SK-N-SH (cell line): ENCODE results near the gene AHCYL2. TPM values are rescaled to one million over a fixed set of nuclear protein-coding genes. Genes with fewer than 3 reads are reported as not detected.

Experiments used
- CTCF ChIA-PET: fragments of 300-600, 350-600 bp; formaldehyde crosslinking; extraction: SDS; loops from one replicate; lab custom pipeline; 2021; lab: Yijun Ruan, JAX
- POLR2A ChIA-PET: fragments of 350-600 bp; sonication (Branson Sonifier 250); formaldehyde crosslinking; extraction: SDS; loops from one replicate; lab custom pipeline; 2020; ENCODE audit warnings: antibody characterized with exemption, inconsistent platforms; lab: Yijun Ruan, JAX
- DNase-seq: peaks from one replicate; pipeline ENCODE4 v3.0.0; 2012
- H2AFZ ChIP-seq: fragments of 200-600 bp; sonication (generic); 2 replicates; pipeline ENCODE4 v1.8.1; 2016; ENCODE audit warnings: antibody characterized with exemption, mild to moderate bottlenecking, low read depth
- H3F3A ChIP-seq: fragments of 200-600 bp; sonication (generic); replicated peaks from 2 replicates; pipeline ENCODE3; 2016; ENCODE audit warnings: antibody characterized with exemption, mild to moderate bottlenecking; ENCODE audit not compliant: insufficient read depth
- H3K27ac ChIP-seq, 2 experiments: fragments of 200-500 bp in 1 of 2; fragments of 200-600 bp in 1 of 2; sonication (Bioruptor generic) in 1 of 2; sonication (generic), shearing (Covaris generic) in 1 of 2; 2 replicates each; pipeline versions ENCODE4 v1.5.1 to v1.6.1; 2014 to 2016; ENCODE audit warnings: low read depth in 2 of 2, inconsistent platforms in 1 of 2, low read length in 1 of 2, mild to moderate bottlenecking in 1 of 2, mixed read lengths in 1 of 2
- H3K27me3 ChIP-seq: fragments of 200-600 bp; sonication (generic), shearing (Covaris generic); 2 replicates; pipeline ENCODE4 v1.6.1; 2016; ENCODE audit warnings: mixed run types; ENCODE audit not compliant: insufficient read depth
- H3K36me3 ChIP-seq, 2 experiments: fragments of 200-500 bp in 1 of 2; fragments of 200-600 bp in 1 of 2; sonication (Bioruptor generic) in 1 of 2; sonication (generic) in 1 of 2; replicated peaks in 1 of 2; 2 replicates each; pipeline versions ENCODE3 to v1.5.1; 2014 to 2016; ENCODE audit warnings: low read length in 1 of 2, mild to moderate bottlenecking in 1 of 2; ENCODE audit not compliant: insufficient read depth in 2 of 2, control insufficient read depth in 1 of 2
- H3K4me1 ChIP-seq, 2 experiments: fragments of 200-500 bp in 1 of 2; fragments of 200-600 bp in 1 of 2; sonication (Bioruptor generic) in 1 of 2; sonication (generic), shearing (Covaris generic) in 1 of 2; 2 replicates each; pipeline versions ENCODE4 v1.5.1 to v1.6.1; 2014 to 2016; ENCODE audit warnings: low read depth in 1 of 2, low read length in 1 of 2, mixed run types in 1 of 2; ENCODE audit not compliant: insufficient read depth in 2 of 2, control insufficient read depth in 1 of 2
- H3K4me2 ChIP-seq: fragments of 200-600 bp; sonication (generic), shearing (Covaris generic); 2 replicates; pipeline ENCODE4 v1.6.1; 2017; ENCODE audit warnings: mixed run types
- H3K4me3 ChIP-seq, 2 experiments: fragments of 200-500 bp in 1 of 2; fragments of 200-600 bp in 1 of 2; sonication (Bioruptor generic) in 1 of 2; sonication (generic), shearing (Covaris generic) in 1 of 2; 2 replicates each; pipeline versions ENCODE4 v1.5.1 to v1.8.1; 2014 to 2016; ENCODE audit warnings: low read depth in 2 of 2, inconsistent platforms in 1 of 2, low read length in 1 of 2, mild to moderate bottlenecking in 1 of 2, mixed read lengths in 1 of 2, moderate library complexity in 1 of 2
- H3K79me2 ChIP-seq: fragments of 200-600 bp; sonication (generic); 2 replicates; pipeline ENCODE4 v1.8.1; 2017; ENCODE audit warnings: mild to moderate bottlenecking; ENCODE audit not compliant: insufficient read depth
- H3K9ac ChIP-seq: fragments of 200-600 bp; sonication (generic); 2 replicates; pipeline ENCODE4 v1.6.1; 2017; ENCODE audit warnings: mixed run types
- H3K9me2 ChIP-seq: fragments of 200-600 bp; sonication (generic); 2 replicates; pipeline ENCODE4 v1.6.1; 2017; ENCODE audit warnings: mixed run types
- H3K9me3 ChIP-seq: fragments of 200-600 bp; sonication (generic); 2 replicates; pipeline ENCODE4 v1.6.1; 2017; ENCODE audit warnings: mixed run types, mild to moderate bottlenecking, moderate library complexity
- H4K20me1 ChIP-seq: fragments of 200-600 bp; sonication (generic); 2 replicates; pipeline ENCODE4 v1.6.1; 2017; ENCODE audit warnings: mild to moderate bottlenecking, mixed run types; ENCODE audit not compliant: insufficient read depth
- CHD2 ChIP-seq: fragments of 150-350 bp; IDR thresholded peaks from 2 replicates; pipeline ENCODE4 v1.6.1; 2018; ENCODE audit warnings: low read length; ENCODE audit not compliant: partially characterized antibody
- FOSL2 ChIP-seq: IDR thresholded peaks from 2 replicates; pipeline ENCODE4 v1.4.0; 2012; ENCODE audit warnings: low read depth, mild to moderate bottlenecking, moderate library complexity, borderline replicate concordance
- FOXJ3 ChIP-seq: sonication (generic); formaldehyde crosslinking; IDR thresholded peaks from 2 replicates; pipeline ENCODE4 v1.5.1; 2020; ENCODE audit warnings: mild to moderate bottlenecking, missing genetic modification reagents
- GABPA ChIP-seq: IDR thresholded peaks from 2 replicates; pipeline ENCODE4 v1.4.0; 2012; ENCODE audit warnings: low read depth, mild to moderate bottlenecking
- GATA2 ChIP-seq: sonication (generic); formaldehyde crosslinking; IDR thresholded peaks from 2 replicates; pipeline ENCODE4 v1.5.0; 2020; ENCODE audit warnings: mild to moderate bottlenecking, missing genetic modification reagents
- JUND ChIP-seq: IDR thresholded peaks from 2 replicates; pipeline ENCODE4 v1.4.0; 2012
- MEF2A ChIP-seq: IDR thresholded peaks from 2 replicates; pipeline ENCODE4 v1.4.0; 2012; ENCODE audit warnings: low read depth, borderline replicate concordance
- NRF1 ChIP-seq: IDR thresholded peaks from 2 replicates; pipeline ENCODE4 v1.6.1; 2012; ENCODE audit warnings: low read depth, mild to moderate bottlenecking, low read length
- POLR2AphosphoS5 ChIP-seq: IDR thresholded peaks from 2 replicates; pipeline ENCODE4 v1.6.1; 2012; ENCODE audit warnings: low read depth, low read length
- RAD21 ChIP-seq: IDR thresholded peaks from 2 replicates; pipeline ENCODE4 v1.6.1; 2012; ENCODE audit warnings: mild to moderate bottlenecking, low read length
- RCOR1 ChIP-seq: fragments of 150-350 bp; IDR thresholded peaks from 2 replicates; pipeline ENCODE4 v1.6.1; 2017; ENCODE audit warnings: antibody characterized with exemption, low read length
- SIN3A ChIP-seq: IDR thresholded peaks from 2 replicates; pipeline ENCODE4 v1.6.1; 2012; ENCODE audit warnings: low read depth, mild to moderate bottlenecking, low read length, moderate library complexity, borderline replicate concordance
- TAF1 ChIP-seq: IDR thresholded peaks from 2 replicates; pipeline ENCODE4 v1.6.1; 2012; ENCODE audit warnings: low read depth, mild to moderate bottlenecking, low read length, moderate library complexity, borderline replicate concordance
- TEAD4 ChIP-seq: IDR thresholded peaks from 2 replicates; pipeline ENCODE4 v1.4.0; 2012; ENCODE audit warnings: mild to moderate bottlenecking, borderline replicate concordance; ENCODE audit not compliant: insufficient read depth
- YY1 ChIP-seq: IDR thresholded peaks from 2 replicates; pipeline ENCODE4 v1.4.0; 2012; ENCODE audit warnings: low read depth, mild to moderate bottlenecking
- WGBS: methylation state at CpG from one replicate; pipeline ENCODE4 v1.1.6; 2017; ENCODE audit warnings: low lambda C conversion rate; 5-methylcytosine and 5-hydroxymethylcytosine counted together
- polyA plus RNA-seq, 3 experiments: library from polyadenylated mRNA; depleted of rRNA; stranded (reverse); fragments of >200 nt; gene quantifications; 2 replicates each; pipeline ENCODE4 v1.2.3, GENCODE V29; 2012
- TF ChIP-seq, protein P1 (sequence below): IDR thresholded peaks from 2 replicates; pipeline ENCODE4 v1.4.0; 2012; ENCODE audit warnings: low read depth, borderline replicate concordance
- TF ChIP-seq, protein P2 (sequence below): IDR thresholded peaks from 2 replicates; pipeline ENCODE4 v1.6.1; 2012; ENCODE audit warnings: mild to moderate bottlenecking, low read depth, low read length, moderate library complexity
- TF ChIP-seq, protein P3 (sequence below): fragments of 200-600 bp; sonication (generic); IDR thresholded peaks from 2 replicates; pipeline ENCODE4 v1.6.1; 2017; ENCODE audit warnings: antibody characterized with exemption, mild to moderate bottlenecking, moderate library complexity
- TF ChIP-seq, protein P4 (sequence below): IDR thresholded peaks from 2 replicates; pipeline ENCODE4 v1.4.0; 2012; ENCODE audit warnings: low read depth, borderline replicate concordance
- TF ChIP-seq, protein P5 (sequence below): fragments of 150-350 bp; IDR thresholded peaks from 2 replicates; pipeline ENCODE4 v1.6.1; 2017; ENCODE audit warnings: antibody characterized with exemption, low read length, low read depth, borderline replicate concordance

Gene AHCYL2
- polyA plus RNA-seq, 1 of the 3 experiments (the other 2 are of a cell fraction) = 20.4 TPM

DNA sequence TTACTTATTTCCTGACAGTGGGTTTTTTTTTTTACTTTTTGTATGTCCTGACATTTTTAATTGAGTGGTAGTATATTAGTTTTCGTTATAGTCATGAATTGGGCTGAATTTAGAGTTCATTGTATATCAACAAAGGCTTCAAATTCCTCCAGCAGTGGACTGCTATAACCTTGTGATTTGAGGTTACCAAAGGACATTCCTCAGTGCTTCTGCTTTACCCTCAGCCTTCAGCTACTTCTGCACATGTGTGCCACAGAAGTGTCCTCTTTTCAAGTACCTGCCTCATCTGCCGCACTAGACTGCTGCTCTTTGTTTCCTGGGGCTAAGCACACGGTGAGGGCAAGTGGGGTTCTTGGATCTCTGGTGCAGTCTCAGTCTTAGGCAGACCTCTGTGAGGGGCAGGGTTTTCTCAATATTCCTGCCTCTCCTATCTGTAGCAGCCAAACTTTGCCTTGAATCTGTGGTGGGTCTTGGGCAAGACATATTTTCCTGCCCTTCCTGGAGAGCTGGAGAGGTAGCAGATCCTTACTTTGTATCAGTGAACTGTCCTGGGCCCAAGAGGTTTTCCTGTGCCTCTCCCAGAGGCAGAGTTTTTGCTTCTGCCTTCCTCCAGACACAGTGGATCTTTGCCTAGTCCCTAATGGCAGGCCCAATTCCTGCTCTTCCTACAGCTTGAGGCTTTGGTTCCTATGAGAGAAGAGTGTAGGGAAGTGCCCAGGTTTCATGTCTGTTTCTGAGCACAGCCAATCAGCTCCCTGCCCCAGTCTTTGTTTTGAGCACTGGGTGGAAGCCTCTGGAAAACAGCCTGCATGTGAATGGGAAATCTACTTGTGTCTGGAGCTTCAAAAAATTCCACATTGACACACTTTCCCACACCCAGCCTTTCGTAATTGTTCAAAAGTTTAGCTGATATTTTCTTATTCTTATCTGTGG is 170.4 kb downstream of the AHCYL2 start:
- peaks cover 0 to 2% of the 10 kb centered on the region in 2 experiments; a peak in 2 of 4 replicates for H3K4me1 ChIP-seq
- H3K36me3 ChIP-seq = peaks cover 0 to 10% of the 10 kb centered on the region in 2 experiments
- no peak for TF ChIP-seq FOSL2
- TF ChIP-seq, protein P1, sequence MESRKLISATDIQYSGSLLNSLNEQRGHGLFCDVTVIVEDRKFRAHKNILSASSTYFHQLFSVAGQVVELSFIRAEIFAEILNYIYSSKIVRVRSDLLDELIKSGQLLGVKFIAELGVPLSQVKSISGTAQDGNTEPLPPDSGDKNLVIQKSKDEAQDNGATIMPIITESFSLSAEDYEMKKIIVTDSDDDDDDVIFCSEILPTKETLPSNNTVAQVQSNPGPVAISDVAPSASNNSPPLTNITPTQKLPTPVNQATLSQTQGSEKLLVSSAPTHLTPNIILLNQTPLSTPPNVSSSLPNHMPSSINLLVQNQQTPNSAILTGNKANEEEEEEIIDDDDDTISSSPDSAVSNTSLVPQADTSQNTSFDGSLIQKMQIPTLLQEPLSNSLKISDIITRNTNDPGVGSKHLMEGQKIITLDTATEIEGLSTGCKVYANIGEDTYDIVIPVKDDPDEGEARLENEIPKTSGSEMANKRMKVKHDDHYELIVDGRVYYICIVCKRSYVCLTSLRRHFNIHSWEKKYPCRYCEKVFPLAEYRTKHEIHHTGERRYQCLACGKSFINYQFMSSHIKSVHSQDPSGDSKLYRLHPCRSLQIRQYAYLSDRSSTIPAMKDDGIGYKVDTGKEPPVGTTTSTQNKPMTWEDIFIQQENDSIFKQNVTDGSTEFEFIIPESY = no peak
- no peak for TF ChIP-seq POLR2AphosphoS5
- TF ChIP-seq, protein P2, sequence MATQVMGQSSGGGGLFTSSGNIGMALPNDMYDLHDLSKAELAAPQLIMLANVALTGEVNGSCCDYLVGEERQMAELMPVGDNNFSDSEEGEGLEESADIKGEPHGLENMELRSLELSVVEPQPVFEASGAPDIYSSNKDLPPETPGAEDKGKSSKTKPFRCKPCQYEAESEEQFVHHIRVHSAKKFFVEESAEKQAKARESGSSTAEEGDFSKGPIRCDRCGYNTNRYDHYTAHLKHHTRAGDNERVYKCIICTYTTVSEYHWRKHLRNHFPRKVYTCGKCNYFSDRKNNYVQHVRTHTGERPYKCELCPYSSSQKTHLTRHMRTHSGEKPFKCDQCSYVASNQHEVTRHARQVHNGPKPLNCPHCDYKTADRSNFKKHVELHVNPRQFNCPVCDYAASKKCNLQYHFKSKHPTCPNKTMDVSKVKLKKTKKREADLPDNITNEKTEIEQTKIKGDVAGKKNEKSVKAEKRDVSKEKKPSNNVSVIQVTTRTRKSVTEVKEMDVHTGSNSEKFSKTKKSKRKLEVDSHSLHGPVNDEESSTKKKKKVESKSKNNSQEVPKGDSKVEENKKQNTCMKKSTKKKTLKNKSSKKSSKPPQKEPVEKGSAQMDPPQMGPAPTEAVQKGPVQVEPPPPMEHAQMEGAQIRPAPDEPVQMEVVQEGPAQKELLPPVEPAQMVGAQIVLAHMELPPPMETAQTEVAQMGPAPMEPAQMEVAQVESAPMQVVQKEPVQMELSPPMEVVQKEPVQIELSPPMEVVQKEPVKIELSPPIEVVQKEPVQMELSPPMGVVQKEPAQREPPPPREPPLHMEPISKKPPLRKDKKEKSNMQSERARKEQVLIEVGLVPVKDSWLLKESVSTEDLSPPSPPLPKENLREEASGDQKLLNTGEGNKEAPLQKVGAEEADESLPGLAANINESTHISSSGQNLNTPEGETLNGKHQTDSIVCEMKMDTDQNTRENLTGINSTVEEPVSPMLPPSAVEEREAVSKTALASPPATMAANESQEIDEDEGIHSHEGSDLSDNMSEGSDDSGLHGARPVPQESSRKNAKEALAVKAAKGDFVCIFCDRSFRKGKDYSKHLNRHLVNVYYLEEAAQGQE = no peak
- TF ChIP-seq NRF1 = no peak
- TF ChIP-seq FOXJ3 (CRISPR knock-in tag) = no peak
- TF ChIP-seq, protein P3, sequence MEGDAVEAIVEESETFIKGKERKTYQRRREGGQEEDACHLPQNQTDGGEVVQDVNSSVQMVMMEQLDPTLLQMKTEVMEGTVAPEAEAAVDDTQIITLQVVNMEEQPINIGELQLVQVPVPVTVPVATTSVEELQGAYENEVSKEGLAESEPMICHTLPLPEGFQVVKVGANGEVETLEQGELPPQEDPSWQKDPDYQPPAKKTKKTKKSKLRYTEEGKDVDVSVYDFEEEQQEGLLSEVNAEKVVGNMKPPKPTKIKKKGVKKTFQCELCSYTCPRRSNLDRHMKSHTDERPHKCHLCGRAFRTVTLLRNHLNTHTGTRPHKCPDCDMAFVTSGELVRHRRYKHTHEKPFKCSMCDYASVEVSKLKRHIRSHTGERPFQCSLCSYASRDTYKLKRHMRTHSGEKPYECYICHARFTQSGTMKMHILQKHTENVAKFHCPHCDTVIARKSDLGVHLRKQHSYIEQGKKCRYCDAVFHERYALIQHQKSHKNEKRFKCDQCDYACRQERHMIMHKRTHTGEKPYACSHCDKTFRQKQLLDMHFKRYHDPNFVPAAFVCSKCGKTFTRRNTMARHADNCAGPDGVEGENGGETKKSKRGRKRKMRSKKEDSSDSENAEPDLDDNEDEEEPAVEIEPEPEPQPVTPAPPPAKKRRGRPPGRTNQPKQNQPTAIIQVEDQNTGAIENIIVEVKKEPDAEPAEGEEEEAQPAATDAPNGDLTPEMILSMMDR = no peak
- no peak for TF ChIP-seq MEF2A
- TF ChIP-seq GABPA = no peak
- no peak for TF ChIP-seq TEAD4
- no peak for TF ChIP-seq RCOR1
- no peak for TF ChIP-seq CHD2
- TF ChIP-seq, protein P4, sequence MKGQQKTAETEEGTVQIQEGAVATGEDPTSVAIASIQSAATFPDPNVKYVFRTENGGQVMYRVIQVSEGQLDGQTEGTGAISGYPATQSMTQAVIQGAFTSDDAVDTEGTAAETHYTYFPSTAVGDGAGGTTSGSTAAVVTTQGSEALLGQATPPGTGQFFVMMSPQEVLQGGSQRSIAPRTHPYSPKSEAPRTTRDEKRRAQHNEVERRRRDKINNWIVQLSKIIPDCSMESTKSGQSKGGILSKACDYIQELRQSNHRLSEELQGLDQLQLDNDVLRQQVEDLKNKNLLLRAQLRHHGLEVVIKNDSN = no peak
- no peak for TF ChIP-seq GATA2
- no peak for TF ChIP-seq TAF1
- no peak for TF ChIP-seq YY1
- TF ChIP-seq SIN3A = no peak
- TF ChIP-seq, protein P5, sequence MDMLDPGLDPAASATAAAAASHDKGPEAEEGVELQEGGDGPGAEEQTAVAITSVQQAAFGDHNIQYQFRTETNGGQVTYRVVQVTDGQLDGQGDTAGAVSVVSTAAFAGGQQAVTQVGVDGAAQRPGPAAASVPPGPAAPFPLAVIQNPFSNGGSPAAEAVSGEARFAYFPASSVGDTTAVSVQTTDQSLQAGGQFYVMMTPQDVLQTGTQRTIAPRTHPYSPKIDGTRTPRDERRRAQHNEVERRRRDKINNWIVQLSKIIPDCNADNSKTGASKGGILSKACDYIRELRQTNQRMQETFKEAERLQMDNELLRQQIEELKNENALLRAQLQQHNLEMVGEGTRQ = no peak
- no peak for TF ChIP-seq JUND
- no peak for TF ChIP-seq RAD21
- no peak overlapping the region for H3K27ac ChIP-seq
- ChIA-PET CTCF (interaction anchor here (0.6 to 1.3 kb wide), 4 partner anchors 10 to 27 kb away, joined by 3 to 10 read pairs (median 4); no protein-coding TSS in a partner anchor), POLR2A (no interaction called here)
- H3K9me2 ChIP-seq = no peaks in the 10 kb centered on the region
- H2AFZ ChIP-seq = no peak overlapping the region
- WGBS = 83% methylated on average over 4 of the region's 4 CpGs
- no peak overlapping the region for H3K4me2 ChIP-seq
- H3K27me3 ChIP-seq = no peaks in the 10 kb centered on the region
- no peaks in the 10 kb centered on the region for H3K79me2 ChIP-seq
- no peaks in the 10 kb centered on the region for H3F3A ChIP-seq
- H4K20me1 ChIP-seq = no peaks in the 10 kb centered on the region
- no peak for DNase-seq
- H3K9me3 ChIP-seq = no peaks in the 10 kb centered on the region
- no peak overlapping the region for H3K4me3 ChIP-seq
- H3K9ac ChIP-seq = no peak overlapping the region
